A172 (cell line): ENCODE measurements around the gene CKAP5. TPM values are rescaled to one million over a fixed set of nuclear protein-coding genes. Genes with fewer than 3 reads are reported as not detected.

Experiments
- DNase-seq: peaks from one replicate; pipeline ENCODE4 v3.0.0-alpha.2; 2015; ENCODE audit warnings: low spot score
- total RNA-seq: library from RNA; depleted of rRNA; stranded (reverse); fragments of >200 nt; shearing (Covaris generic); gene quantifications from 2 replicates; pipeline ENCODE4 v1.2.3, GENCODE V29; 2014; rRNA removed

CKAP5 gene
- total RNA-seq, 1 experiment from 2014 or later: 155 TPM

GRCh38 chr11:46698597-46698996 lies 147.5 kb downstream of the CKAP5 start:
- no peak for DNase-seq

GRCh38 chr11:46697723-46698122 lies 148.4 kb downstream of the CKAP5 start:
- DNase-seq: no peak

- peak; percentile 38 for DNase-seq
Measured at GRCh38 chr11:46697303-46697702, 148.8 kb downstream of the CKAP5 start.

GRCh38 chr11:46696212-46696558 lies 149.9 kb downstream of the CKAP5 start:
- DNase-seq: no peak

- DNase-seq: no peak
Measured at GRCh38 chr11:46695345-46696211, 150.5 kb downstream of the CKAP5 start.

- no peak for DNase-seq
Measured at GRCh38 chr11:46694607-46695006, 151.5 kb downstream of the CKAP5 start.

GRCh38 chr11:46694072-46694471 lies 152.0 kb downstream of the CKAP5 start:
- peak; percentile 76 for DNase-seq

- DNase-seq: peak; percentile 89
Measured at GRCh38 chr11:46693597-46694012, 152.5 kb downstream of the CKAP5 start.

Other genes with a start within 250 kb of the CKAP5 start
- gene HARBI1, start 229.1 kb downstream of the CKAP5 start, total RNA-seq: 5.2 and 7.4 TPM in 2 replicates
- 66.5 and 93.3 TPM in 2 replicates for gene ATG13, start 228.7 kb downstream of the CKAP5 start, total RNA-seq
- gene ARHGAP1, start 145.7 kb downstream of the CKAP5 start, total RNA-seq: 44.0 and 47.6 TPM in 2 replicates
- gene ZNF408, start 145.2 kb downstream of the CKAP5 start, total RNA-seq: 7.9 and 14.2 TPM in 2 replicates
- not detected in 2 replicates for gene F2, start 127.1 kb downstream of the CKAP5 start, total RNA-seq
- gene LRP4, start 72.3 kb upstream of the CKAP5 start, total RNA-seq: 0.81 and 1.3 TPM in 2 replicates
- 51.0 and 60.4 TPM in 2 replicates for gene CSTPP1, start 90.5 kb upstream of the CKAP5 start, total RNA-seq